Fibroblast of skin of left biceps (primary cell): ENCODE results near the gene PLCB2.
A peak's percentile ranks its signal among the peaks of the same experiment; 100 is the strongest.

Experiments used
- DNase-seq, 2 experiments: peaks; one replicate each; pipeline ENCODE4 v3.0.0-alpha.2; 2013; ENCODE audit warnings: low read depth in 2 of 2

The PLCB2 gene

DNA sequence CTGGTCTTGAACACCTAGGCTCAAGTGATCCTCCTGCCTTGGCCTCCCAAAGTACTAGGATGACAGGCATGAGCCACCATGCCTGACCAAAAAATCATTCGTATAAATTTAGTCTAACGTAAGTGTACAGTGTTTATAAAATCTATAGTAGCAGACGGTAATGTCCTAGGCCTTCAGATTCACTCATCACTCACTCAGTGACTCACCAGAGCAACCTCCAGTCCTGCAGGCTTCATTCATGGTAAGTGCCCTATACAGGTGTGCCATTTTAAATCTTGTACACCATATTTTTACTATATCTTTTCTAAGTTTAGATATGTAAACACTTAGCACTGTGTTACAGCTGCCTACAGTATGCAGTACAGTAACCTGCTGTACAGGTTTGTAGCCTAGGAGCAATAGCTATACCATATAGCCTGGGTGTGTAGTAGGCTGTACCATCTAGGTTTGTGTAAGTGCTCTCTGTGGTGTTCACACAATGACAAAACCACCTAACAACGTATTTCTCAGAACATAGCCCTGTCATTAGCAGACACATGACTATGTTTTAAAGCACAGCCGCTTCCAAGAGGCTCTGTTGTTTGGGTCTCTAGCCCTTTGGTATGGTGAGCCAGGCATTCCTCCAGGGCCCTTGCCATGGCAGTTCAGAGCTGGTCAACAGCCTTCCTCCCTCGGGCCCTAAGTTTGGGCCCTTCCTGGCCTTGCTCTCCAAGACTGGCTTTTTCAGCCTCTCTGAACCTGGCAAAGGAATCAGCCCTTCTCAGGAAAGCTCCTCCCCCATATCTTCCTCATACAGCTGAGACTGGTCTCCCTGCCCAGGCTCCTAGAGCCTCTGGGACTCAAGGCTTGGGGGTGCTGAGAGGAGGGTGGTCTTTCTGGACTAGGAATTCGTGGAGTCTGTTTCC, 34.9 kb upstream of the PLCB2 start:
- no peak for DNase-seq

GRCh38 chr15:40340740-40341400, 33.1 kb upstream of the PLCB2 start, which contains the start of gene CCDC9B:
Gene CCDC9B (minus strand): TSS chr15:40340939. CDS start chr15:40340819, 120 bp downstream.
- DNase-seq: peak in 1 of 2 experiments; percentile 60

DNA sequence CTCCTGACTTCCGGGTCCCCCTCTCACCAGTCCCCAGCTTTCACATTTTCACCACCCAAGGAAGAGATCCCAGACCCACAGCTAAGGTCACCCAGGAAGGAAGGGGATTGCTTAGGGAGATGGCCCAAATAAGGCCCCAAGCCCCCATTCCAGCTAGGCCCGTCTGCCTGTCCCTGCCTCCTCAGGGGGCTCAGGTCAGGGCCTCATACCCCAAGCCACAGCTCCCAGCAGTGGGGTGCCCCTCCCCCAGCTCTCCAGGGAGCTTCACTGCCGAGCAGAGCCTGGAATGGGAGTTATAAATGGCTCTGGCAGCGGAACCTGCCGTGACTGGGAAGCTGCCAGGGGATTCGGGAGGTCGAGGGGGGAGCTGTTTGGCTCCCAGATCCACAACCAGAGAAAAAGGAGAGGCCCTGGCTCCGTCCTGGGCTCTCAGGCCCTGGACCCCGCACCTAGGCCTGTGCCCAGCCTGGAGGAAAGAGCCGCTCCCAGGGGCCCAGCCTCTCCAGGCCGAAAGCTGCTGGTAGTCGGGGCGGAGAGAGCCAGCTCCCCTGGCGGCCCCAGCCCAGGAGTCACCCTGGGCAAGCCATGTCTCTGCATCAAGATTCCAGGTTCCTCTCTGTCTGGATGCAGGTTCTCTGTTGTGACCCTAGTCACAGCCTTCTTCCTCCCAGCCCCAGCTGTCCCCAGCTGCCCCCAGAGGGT, 32.5 kb upstream of the PLCB2 start:
- DNase-seq: no peak

DNA sequence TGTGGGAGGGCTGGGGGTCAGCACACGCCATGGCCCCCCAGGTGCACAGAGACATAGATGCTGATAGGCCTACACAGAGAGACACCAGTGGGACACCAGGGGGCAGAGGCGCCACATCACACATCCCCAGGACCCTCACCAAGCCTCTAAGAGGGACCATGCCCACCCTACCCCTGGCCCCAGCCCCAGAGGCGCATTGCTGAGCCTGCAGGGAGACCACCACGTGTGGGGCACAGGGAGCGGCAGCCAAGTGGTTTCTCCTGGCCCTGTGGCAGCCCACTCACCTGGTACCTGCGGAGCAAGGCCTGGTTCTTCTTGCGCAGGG, 31.8 kb upstream of the PLCB2 start:
- DNase-seq: no peak

DNA sequence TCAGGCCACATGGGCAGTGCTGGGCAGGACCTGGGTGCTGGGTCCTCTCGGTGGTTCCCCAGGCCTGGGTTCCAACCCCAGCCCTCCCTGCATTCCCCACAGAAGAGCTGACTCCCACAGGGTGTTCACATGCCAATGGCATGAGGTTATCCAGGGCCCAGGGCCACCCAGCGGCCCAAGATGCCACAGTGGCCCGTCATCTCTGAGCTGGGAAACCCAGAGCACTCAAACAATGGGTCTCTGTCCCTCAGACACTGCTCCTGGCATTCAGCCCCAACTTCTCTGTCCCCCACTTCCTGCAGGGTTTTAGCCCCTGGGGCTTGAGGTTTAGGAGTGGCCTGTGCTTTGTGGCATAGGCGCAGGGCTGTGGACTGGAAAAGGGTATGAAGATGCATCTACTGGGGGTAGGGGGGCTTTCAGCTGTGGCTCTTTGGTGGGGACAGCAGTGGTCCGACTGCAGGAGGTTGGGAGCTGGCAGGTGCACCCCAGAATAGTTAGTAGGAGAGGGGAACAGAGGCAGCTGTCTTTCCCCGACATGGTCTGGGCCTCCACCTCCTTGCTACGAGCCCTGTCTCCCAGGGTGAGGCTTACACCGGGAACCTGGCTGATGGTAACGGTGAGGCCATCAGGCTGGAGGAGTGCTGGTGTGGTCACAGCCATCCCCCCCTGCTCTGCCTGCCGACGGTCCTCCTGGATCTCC, 31.3 kb upstream of the PLCB2 start:
- DNase-seq: no peak

DNA sequence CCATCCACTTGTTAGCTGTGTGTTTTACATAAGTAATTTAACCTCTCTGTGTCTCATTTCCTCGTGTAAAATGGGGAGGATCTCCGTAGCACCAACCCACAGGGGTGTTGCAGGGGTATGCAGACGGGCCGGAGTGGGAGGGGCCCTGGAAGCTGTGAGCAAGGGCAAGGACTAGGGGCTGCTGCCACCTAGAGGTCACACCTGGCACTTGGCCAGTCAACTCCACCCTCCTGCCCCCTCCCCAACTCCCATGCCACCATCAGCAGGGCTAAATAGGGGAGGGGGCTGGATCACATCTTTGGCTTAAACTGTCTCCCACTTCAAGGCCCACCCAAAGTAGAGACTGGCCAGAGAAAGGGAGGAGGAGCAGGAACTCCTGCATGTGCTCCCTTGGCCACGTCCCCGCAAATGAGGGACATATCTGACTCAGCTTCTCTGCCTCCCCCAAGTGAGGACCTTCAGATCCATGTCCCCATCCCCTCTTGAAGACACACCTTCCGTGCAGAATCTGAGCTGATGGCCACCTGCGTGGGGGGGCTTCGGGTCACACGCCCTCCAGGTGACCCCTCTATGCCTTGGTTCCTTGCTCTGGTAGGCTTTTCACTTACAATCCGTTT, 30.4 kb upstream of the PLCB2 start:
- no peak for DNase-seq

GRCh38 chr15:40337597-40337996, 29.9 kb upstream of the PLCB2 start:
- no peak for DNase-seq

DNA sequence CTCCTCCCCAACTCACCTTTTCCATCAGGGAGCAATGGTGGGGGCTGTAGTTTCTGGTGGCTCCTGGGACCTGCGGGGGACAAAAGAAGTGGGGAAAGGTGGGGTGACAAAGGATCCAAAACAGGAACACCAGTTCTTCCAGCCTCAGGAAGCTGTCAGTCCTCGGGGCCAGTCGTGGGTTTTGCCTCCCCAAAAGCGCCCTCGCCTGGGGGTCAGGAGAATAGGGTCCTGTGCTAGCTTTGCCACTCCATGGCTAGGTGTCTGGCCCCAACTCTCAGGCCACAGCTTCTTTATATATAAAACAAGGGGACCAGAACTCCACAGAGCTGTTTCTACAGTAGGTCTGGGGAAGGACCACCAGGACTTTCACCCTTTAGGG, 29.0 kb upstream of the PLCB2 start:
- DNase-seq: no peak

- DNase-seq: no peak
These were observed 28.4 kb upstream of the PLCB2 start for GRCh38 chr15:40335938-40336743.

DNA sequence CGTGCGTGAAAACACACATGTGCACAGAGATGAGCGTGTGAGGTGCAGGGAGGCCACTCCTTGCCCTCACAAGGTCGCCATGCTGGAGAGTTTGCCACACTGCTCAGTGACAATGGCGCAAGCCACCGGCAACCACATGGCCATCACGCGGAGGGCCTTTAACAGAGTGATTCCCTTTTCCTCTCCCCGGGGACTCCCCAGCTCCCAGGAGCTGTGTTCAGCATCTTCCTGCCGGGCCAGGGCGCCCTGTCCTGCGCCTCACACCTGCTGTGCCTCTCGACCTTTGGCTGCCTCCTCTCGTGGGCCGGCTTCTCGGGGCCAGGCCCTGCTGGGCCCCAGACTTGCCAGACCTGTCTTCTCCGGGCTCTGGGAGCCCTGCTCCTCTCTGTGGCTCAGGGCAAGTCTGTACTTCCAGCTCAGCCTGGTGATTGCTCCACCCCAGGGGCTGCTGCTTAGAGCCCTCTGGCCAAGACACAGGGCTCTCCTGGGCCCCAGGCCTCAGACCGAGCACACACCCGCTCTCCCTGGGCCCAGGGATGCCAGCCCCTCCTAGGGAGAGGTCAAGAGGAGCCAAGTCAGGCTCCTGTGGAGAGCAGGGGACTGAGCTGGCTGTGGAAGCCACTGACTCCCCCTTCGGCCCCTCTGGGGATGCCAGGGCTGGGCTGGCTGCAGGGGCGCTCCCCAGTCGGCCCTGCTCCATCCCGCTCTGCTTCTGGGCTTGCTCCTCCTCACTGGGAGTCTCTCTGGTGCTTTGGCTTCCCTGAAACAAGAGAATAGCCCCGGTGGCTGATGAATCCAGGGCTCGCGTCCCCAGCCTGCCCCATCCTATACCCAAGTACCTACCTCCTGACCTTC, 27.4 kb upstream of the PLCB2 start:
- no peak for DNase-seq

DNA sequence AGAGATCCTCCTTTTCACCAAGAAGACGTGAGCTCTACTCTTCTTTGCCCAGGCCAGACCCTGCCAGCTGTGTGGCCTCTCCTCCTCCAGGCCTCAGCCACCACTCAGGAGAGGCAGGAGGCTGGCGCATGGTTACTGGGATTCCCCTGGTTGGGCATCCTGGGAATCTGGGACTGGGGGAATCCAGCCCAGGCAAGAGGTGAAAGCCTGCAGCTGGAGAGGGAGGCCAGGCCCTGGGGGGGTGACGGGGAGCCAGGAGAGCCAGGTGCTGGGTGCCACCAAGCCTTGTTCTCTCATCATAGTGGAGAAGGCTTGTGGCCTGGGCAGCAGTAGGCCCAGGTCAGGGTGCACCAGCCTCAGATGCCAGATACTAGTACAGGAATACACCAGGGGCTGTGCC, 26.8 kb upstream of the PLCB2 start:
- DNase-seq: no peak

GRCh38 chr15:40333922-40334492, 26.3 kb upstream of the PLCB2 start:
- DNase-seq: no peak

GRCh38 chr15:40332113-40332781, 24.5 kb upstream of the PLCB2 start:
- no peak for DNase-seq

- no peak for DNase-seq
These were observed 23.9 kb upstream of the PLCB2 start for GRCh38 chr15:40331637-40332036.

DNA sequence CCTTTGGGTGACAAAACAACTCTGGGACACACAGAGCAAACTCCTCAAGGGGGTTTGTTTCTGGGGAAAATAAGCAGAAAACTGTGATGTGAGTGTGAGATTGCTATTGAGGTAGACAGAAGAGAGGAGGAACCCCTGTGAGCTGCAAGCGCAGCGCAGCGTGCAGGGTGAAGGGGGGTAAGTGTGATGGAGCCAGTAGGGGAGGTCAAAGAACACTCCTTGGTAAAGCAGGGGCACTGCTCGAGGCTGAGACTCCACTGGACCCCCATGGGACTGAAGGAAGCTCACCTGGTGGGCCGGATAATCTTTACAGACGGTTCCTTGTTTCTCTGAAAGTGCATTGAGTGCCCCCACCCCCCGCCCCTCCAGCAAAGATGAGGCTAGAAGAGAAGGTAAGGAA, 23.3 kb upstream of the PLCB2 start:
- DNase-seq: no peak

DNA sequence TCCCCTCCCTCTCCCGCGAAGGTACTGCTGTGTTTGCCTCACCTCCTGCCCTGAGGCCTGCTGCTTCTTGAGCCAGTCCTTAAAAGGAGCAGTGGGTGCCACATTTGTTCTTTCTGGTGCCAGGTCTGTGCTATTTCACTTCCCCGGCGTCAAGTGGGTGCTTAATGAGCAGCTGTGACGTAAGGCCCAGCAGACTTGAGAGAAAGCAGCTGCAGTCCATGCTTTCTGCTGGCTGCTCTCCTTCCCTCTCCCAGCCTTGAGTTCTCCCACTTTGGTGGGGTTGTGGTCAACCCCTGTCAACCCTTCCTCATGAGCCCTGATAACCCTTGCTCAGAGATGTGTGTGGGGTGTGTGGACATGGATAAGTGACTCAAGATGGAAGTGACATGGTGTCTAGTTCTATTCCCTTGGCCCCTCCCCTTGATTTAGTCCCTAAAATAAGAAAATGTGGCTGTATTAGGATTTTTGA, 22.7 kb upstream of the PLCB2 start:
- DNase-seq: no peak

- no peak for DNase-seq
These were observed 22.1 kb upstream of the PLCB2 start for GRCh38 chr15:40329804-40330203.

- no peak for DNase-seq
These were observed 21.0 kb upstream of the PLCB2 start for GRCh38 chr15:40328751-40329150.

DNA sequence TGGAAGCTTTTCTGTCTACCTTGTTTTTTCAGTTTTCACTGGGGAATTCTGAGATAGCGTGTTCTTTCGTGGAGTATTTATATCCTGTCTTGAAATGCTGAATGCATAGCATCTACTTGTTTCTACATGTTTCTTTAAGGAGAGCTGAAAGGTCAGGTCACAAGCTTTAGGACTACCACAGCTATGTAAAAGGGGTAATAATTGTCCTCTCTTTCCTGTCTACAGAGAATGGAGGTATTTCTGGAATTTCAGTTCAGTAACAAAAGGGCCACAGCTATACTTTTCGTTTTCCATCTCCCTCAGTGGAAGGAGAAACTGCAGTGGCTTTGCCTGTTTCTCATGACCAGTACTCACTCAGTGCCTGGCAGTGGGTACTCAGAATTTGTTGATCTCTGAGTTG, 20.4 kb upstream of the PLCB2 start:
- DNase-seq: peak in 1 of 2 experiments; percentile 39
